ENCODE data around the gene RASAL2. TPM values are rescaled to one million over a fixed set of nuclear protein-coding genes. Genes with fewer than 3 reads are reported as not detected.

RASAL2 gene
- total and polyA plus RNA-seq, 2 of the 13 experiments (the other 11 are each of a cell fraction or from before 2014, with no cell fraction given) = 5.4 to 5.9 TPM

DNA sequence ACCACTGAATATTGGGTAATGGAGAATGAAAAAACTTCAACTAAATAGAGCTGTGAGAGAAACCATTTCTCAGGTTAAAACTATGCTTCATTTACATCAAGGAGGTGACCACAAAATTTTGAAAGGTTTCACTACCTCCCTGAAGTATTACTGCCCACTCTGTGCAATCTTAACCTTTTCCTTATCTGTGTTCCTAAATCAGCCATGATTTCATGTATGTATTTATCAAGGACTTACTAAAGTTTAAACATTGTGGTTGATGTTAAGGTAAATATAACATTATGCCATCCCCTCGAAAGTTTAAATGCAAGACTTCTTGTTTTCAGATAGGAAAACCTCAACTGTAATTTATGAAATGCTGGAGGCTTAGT, 318.5 kb downstream of the RASAL2 start (continued):
- TF ChIP-seq ZNF407 (CRISPR knock-in tag; IDR thresholded peaks at IDR 0.05; ENCODE audit: not compliant biosample characterization) = no peak

DNA sequence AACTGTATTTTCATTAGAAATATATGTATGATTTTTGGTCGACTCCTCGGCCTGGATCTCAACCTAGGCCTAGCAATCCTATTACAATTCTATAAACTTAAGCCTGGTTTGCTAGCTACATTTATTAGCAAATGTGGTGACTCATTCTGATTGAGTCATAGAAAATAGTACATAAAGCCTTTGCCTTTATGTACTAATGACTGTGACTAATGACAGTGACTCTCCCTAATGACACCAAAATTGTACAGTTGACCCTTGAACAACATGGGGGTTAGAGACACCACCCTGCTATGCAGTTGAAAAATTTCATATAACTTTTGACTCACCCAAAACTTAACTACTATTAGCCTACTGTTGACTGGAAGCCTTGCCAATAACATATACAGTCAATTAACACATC, 324.0 kb downstream of the RASAL2 start:
- Histone ChIP-seq H3K4me1 (ENCODE audit: insufficient read depth, low read length) (no peaks in the 10 kb centered on the region), H3K27me3 (ENCODE audit: control insufficient read depth in 1 of 2, insufficient read depth in 2 of 2, low read length in 2 of 2) (no peaks in the 10 kb centered on the region), H3K9me3 (ENCODE audit: low read length) (0 out of 2 replicates have a peak, but pooled peaks cover 6% of the 10 kb centered on the region), H2AFZ (ENCODE audit: low read length) (no peak overlapping the region), H3K9ac (ENCODE audit: insufficient read depth, low read depth, low read length) (no peak overlapping the region), H3K79me2 (ENCODE audit: insufficient read depth, low read length) (no peaks in the 10 kb centered on the region), H4K20me1 (ENCODE audit: insufficient read depth, low read length) (no peaks in the 10 kb centered on the region), H3K4me2 (ENCODE audit: low read depth, low read length) (no peak overlapping the region), H3K27ac (ENCODE audit: extremely low read length, insufficient read depth, low read length) (no peak overlapping the region), H3K36me3 (replicated peaks in 1 of 2; ENCODE audit: control insufficient read depth in 1 of 2, insufficient read depth in 2 of 2, low read length in 2 of 2) (no peaks in the 10 kb centered on the region), H3K4me3 (replicated peaks in 1 of 3; ENCODE audit: insufficient read depth in 1 of 3, low read depth in 2 of 3, low read length in 3 of 3) (no peak overlapping the region)
- POLR2A ChIA-PET = no interaction called here
- ATAC-seq (no peak), FAIRE-seq (no peak), DNase-seq (ENCODE audit: low spot score) (peak; percentile 53)
- in situ Hi-C loops (cut with HindIII; ENCODE audit: extremely low pct_ligation_motif_present, low pct_unique_long_range_greater_than_20kb) = no loop called here
- CTCF ChIA-PET (ENCODE audit: low intra/inter-chr PET ratio, low total read pairs) = no interaction called here
- intact Hi-C loops (cut with micrococcal nuclease; ENCODE audit: unreplicated experiment) = no loop called here
- no TSS peak for BruUV-seq (replicated peaks)
- 98% methylated on average over 2 of the region's 2 CpGs for WGBS (ENCODE audit: low lambda C conversion rate)
- TF ChIP-seq YEATS4 (CRISPR knock-in tag; IDR thresholded peaks at IDR 0.05; ENCODE audit: borderline replicate concordance) (no peak), CREB1 (IDR thresholded peaks at IDR 0.05) (peak; percentile 31; the same call in 1 of the 2 replicates), CREB1 (CRISPR knock-in tag; IDR thresholded peaks at IDR 0.05) (no peak), FOSL2 (CRISPR knock-in tag; IDR thresholded peaks at IDR 0.05) (peak; percentile 49), POLR2AphosphoS5 (IDR thresholded peaks at IDR 0.05; ENCODE audit: low read depth, low read length) (no peak), SOX6 (IDR thresholded peaks at IDR 0.05) (no peak), SOX6 (CRISPR knock-in tag; IDR thresholded peaks at IDR 0.05) (no peak), HOMEZ (CRISPR knock-in tag; IDR thresholded peaks at IDR 0.05; ENCODE audit: low read depth) (peak; percentile 31; the same call in 1 of the 2 replicates)
- TF ChIP-seq, protein P1, sequence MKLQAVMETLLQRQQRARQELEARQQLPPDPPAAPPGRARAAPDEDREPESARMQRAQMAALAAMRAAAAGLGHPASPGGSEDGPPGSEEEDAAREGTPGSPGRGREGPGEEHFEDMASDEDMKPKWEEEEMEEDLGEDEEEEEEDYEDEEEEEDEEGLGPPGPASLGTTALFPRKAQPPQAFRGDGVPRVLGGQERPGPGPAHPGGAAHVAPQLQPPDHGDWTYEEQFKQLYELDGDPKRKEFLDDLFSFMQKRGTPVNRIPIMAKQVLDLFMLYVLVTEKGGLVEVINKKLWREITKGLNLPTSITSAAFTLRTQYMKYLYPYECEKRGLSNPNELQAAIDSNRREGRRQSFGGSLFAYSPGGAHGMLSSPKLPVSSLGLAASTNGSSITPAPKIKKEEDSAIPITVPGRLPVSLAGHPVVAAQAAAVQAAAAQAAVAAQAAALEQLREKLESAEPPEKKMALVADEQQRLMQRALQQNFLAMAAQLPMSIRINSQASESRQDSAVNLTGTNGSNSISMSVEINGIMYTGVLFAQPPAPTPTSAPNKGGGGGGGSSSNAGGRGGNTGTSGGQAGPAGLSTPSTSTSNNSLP (IDR thresholded peaks at IDR 0.05; ENCODE audit: low read depth, low read length) = peak; percentile 55

All from HepG2 (cell line).